GM19328 (cell line): Measurements from ENCODE around the gene FOXC2.

Experiments used
- ATAC-seq: cut with Tn5 transposase; IDR thresholded peaks from one replicate; pipeline ENCODE4 v1.9.1; 2021; ENCODE audit warnings: mild to moderate bottlenecking, moderate library complexity; ENCODE audit not compliant: unreplicated experiment

The FOXC2 gene

DNA sequence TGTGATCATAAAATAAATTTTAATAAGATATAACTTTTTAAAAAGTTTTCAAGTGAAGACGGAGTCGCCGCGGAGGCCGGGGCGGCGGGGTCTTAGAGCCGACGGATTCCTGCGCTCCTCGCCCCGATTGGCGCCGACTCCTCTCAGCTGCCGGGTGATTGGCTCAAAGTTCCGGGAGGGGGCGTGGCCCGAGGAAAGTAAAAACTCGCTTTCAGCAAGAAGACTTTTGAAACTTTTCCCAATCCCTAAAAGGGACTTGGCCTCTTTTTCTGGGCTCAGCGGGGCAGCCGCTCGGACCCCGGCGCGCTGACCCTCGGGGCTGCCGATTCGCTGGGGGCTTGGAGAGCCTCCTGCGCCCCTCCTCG lies at the start of gene FOXC2:
Gene FOXC2 (plus strand): TSS at position 229 of the 365 bp plus-strand sequence. CDS start 507 bp downstream, outside the sequence.
- ATAC-seq, result no peak

DNA sequence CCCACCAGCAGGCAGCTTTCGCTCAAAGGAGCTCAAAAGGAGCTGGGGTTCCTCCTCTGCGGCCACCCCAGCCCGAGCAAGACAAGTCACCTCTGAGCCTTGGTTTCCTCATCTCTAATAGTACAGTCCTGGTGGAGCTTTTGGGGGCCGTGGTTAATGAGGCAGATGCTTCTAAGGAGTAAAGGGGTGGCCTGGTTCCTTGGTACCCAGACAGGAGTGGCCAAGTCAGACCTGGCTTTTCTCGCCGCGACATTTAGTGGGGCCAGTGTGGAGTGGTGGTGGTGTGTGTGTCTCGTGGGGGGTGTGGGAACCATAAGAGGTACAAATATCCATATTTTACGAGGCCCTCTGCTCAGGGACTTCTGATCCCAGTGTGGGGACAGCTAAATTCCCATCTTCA lies 49.6 kb upstream of the FOXC2 start:
- no peak for ATAC-seq

DNA sequence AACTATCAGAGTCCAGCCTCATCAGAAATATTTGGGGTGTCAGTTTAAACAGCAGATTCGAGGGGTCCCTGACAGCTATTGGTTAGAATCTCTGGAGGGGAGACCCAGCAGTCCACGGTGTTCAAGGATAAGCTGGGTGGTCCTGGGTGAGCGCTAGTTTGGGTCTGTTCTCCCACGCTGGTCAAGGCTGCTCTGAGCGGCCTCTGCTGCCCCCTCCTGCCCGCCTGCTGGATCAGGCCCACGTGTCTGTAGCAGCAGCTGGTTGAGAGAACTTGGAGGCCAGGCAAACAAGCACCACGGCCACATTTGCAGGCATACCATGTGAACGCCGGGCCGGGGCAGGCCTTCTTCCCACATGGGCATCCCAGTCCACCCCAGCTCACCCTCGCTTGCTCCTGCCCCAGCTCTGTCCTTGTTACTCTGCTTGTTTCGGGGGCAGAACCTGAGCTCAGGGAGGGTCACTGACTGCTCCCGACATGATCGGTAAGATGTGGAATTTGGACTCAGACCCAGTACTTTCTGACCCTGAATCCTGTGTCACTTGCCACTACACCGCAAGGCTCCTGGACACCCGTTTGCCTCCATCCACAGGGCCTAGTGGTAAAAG lies 48.9 kb upstream of the FOXC2 start:
- no peak for ATAC-seq

DNA sequence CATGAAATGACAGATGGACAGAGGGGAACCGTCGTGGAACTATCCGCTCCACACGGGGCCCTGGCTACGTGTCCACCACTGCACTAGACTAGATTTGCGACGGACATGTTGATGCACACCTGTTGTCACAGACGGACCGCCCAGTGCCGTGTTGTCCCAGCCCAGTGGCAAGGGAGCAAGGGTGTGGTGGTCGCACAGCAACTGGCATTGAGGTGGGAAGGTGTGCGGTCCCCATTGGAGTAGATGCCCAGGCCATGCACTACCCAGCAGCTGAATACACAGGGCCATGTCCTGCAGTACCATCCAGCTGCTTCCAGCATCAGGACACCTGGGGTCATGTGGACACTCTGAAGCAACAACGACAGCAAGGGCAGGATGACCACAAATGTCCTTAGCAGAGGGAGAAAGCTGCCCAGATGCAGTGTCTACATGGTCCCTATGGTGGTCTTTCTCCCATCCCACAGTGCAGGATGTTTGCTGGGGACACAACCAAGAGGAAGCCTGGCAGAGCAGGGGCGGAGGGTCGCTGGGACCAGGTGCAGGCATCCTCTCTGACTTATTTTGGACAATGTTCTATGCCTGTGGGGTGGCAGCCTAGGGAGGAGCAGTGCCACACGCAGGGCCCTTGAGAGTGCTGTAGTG lies 47.5 kb upstream of the FOXC2 start:
- no peak for ATAC-seq

DNA sequence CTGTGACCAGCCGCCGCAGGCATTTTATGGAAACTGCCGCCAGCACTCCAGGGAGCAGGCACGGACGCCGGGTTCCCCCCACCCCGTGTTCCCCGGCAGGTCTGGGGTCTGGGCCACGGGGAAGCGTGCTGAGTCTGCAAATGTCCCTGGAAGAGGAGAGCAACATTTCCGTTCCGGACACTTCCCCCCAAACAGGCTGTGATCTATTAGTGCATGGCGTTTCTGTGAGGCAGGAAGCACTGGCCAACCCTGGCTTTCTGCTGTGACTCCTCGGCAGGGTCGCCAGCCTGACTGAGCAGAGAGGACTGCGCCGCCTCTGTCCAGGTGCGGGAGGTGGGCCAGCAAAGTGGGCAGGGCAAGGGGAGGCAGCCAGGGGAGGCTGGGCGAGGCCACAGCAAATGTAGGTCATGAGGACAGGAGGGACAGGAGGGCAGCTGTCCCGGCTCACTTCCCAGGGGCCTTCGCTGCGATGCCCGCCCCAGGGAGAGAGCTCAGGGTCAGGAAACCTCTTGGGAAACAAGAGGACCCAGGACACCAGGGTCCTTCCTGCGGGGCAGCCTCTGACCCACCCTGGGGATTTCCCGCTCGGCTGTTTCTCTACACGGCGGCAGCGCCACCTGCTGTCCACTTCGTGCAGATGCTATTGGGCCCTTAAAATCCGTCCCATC lies 46.8 kb upstream of the FOXC2 start:
- no peak for ATAC-seq

DNA sequence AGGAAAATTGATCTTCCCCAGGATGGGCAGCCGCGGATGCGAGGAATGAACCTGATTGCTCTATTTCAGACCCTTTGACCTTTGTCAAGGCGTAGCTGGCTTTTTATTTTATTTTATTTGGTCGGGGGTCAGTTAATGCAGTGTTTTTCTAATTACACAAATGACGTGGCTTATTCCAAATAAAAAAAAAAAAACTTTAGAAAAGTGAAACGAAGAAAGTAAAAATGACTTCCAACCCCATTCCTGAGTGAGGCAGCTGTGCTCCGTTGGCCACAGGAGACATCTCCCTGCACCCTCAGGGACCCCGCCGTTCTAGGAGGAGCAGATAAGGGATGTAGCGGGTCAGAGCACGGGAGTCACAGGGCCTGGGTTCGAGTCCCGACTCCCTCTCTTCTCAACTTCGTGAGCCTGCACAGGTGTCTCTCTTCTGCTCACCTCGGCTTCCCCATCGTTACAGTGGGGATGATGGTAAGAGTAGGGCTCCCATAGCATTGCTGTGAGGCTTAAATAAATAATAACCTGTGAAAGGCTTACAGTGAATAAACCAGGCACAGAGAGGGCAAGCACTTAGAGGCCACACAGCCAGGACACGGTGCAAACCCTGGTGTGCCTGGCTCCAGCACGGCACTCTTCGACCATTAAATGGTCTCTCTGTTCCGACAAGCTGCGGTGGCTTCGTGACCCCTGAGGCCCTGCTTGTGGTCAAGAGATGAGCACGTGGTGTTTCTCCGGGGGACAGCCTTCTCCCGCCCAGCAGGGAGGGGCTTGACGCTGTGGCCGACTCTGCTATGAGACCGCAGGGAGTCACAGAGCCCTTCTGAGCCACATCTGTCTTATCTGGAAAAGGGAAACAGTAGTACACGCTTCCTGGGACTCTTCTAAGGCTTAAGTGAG lies 46.1 kb upstream of the FOXC2 start:
- ATAC-seq, result no peak

DNA sequence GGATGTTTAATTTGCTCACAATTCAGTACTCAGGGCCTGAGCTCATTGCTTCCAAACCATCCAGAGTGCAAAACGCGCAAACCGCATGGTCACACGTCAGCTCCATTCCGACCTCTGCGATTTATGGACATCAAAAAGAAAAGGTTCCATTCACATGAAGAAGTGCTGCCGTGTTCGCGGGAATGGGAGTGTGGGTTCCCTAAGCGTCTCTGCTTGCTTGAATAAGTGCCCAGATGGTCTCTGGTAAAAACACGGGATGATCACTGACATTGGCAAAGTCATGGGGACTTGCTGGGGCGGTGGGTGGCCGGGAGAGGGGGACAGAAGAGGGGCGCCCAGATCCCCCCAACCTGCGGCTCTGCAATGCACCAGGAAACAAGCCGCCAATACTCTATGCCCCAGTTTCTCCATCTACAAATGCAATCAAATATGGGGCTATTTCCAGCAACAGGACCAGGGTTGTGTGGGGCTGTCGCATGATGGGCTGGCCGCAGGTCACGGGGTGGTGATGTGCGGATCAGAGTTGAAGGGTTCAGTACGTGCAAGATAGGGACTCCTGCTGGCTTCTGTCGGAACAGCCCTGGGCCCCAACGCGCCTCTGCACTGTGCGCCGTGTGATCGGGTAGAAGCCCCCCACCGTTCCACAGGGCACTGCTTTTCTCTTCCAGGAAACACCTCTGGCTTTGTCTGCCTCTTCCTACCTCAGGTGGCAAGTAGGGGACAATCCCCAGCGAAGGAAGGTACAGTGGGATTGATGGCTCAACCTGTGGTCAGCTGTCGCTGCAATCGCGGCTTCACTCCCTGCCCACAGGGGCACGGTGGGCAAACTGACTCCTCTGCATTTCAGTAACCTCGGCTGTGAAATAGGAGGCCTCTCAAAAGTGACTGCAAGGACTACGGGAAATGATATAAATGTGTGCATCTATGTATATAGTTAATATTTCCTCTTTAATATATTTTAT lies 45.1 kb upstream of the FOXC2 start:
- ATAC-seq, result no peak

DNA sequence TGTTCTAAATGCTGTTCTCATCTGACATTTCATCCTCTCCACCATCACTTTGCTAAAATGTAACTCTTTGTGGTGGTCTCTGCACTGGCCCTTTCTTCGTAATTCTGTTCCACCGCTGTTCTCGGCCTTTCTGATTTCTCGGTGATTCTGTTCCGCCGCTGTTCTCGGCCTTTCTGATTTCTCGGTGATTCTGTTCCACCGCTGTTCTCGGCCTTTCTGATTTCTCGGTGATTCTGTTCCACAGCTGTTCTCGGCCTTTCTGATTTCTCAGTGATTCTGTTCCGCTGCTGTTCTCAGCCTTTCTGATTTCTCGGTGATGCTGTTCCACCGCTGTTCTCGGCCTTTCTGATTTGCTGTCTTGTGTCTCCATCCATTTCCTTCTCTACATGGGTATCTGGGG lies 44.0 kb upstream of the FOXC2 start:
- no peak for ATAC-seq

DNA sequence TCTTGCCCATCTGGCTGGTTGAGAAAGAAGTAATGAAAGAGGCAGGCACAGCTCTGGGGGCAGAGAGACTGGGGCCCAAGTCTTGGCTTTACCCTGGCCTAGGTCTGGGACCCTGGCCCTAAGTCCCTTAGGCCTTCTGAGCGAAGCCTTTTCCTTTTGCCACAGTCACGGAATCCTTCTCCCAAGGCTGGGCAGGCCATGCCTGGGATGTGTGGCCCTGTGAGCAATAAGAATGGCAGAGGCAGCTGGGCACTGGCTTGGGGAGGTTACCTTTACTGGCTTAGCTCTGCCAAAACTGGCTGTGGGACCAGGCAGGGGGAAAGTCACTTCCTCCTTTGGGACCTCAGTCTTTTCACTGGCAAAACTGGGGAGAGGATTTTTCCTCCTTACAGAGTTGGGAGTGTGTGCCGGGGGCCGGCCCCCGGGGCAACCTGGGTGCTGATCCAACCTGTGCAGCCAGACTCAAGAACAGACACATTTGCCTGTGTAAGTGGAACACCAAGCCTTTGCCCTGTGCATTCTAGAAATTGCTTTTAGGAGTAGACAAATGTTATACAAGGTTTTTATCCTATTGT lies 43.4 kb upstream of the FOXC2 start:
- no peak for ATAC-seq

DNA sequence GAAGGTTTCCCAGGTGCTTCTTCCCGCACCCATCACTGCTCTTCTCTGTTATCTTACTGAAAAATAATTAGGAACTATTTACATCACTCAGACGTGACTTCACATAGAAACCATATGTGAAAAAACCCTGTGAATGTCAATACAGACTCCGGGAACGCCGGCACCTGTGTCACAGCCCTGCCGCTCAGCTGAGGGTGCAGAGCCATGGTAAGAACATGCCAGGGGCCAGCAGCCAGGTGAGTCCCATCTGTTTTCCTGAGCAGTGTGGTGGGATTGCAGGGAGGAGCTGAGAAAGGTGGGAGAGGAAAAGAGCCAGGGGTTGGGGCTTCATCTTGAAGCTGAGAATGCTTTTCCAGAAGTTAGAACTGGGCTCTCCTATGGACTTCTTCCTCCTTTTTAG lies 42.6 kb upstream of the FOXC2 start:
- ATAC-seq, result no peak

DNA sequence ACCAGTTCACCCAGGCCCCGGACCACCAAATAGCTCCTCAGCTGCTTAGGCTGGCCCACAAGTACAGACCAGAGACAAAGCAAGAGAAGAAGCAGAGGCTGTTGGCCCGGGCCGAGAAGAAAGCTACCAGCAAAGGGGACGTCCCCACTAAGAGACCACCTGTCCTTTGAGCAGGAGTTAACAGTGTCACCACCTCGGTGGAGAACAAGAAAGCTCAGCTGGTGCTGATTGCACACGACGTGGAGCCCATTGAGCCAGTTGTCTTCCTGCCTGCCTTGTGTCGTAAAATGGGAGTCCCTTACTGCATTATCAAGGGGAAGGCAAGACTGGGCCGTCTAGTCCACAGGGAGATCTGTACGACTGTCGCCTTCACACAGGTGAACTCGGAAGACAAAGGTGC lies 40.9 kb upstream of the FOXC2 start:
- no peak for ATAC-seq

DNA sequence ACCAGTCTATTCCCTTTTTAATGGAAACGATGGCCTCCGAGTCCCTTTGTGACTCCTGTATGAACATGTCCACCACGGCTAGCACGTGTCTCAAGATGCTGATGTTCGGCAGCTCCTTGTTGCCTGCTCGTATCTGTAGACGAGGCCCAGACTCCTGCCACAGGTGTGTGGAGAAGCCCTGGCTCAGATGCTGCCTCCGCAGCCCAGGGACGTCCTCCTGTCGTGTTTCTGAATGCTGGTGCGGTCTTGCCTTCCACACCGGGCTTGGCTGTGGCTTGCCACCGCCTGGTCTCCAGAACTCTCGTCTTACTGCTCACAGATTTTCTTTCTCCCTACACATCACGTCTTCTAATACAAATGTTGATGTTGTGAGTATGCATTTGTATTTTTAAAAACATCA lies 39.3 kb upstream of the FOXC2 start:
- no peak for ATAC-seq

DNA sequence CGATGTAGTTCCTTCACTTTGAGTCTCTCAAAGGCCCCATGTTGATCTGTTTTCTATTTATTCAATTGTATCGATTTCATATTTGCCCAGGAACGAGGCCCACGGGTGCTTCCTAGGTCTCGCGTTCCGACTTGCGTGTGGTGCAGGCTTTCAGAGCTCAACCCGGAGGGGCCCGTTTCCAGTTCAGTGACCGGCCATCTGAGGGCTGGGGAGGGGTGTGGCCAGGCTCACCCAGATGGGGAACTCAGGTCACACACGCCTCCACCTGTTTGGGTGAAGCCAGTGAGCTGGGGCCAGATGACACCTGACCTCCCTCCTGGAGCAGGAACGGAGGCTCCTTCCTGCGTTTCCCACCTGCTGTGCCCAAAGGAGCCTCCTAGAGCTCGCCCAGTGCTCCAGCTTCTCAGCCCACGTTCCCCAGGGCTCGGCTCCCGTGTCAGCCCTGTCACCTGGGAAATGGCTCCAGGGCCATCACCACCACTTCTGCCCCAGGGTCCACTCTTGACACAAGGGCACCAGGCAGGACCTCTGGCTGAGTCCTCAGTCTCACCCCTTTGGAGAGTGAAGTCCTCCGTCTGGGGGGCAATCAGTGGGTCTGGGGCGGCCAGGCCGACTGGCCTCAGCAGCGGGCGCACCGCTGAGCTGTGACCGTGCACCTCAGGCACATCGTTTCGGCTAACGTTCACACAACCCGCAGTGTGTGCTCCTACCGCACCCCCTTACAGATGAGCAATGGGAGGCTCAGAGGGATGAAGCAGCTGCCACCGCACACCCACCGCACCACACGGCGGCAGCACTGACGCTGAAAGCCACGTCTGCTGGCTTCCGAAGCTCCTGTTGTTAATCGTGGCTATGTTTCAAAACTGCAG lies 38.3 kb upstream of the FOXC2 start:
- ATAC-seq, result no peak

DNA sequence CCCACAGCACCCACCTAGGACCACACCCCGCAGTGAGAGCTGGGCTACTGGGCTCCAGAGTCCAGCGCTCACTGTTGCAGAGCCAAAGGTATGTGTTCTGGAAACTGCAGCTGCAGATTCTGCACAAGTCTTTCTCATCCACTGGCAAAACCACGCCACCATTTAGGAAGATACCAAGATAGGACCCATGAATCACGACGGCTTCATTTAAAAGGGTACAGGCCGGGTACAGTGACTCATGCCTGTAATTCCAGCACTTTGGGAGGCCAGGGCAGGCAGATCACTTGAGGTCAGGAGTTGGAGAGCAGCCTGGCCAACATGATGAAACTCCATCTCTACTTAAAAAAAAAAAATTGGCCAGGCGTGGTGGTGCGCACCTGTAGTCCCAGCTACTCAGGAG lies 37.5 kb upstream of the FOXC2 start:
- ATAC-seq, result no peak

DNA sequence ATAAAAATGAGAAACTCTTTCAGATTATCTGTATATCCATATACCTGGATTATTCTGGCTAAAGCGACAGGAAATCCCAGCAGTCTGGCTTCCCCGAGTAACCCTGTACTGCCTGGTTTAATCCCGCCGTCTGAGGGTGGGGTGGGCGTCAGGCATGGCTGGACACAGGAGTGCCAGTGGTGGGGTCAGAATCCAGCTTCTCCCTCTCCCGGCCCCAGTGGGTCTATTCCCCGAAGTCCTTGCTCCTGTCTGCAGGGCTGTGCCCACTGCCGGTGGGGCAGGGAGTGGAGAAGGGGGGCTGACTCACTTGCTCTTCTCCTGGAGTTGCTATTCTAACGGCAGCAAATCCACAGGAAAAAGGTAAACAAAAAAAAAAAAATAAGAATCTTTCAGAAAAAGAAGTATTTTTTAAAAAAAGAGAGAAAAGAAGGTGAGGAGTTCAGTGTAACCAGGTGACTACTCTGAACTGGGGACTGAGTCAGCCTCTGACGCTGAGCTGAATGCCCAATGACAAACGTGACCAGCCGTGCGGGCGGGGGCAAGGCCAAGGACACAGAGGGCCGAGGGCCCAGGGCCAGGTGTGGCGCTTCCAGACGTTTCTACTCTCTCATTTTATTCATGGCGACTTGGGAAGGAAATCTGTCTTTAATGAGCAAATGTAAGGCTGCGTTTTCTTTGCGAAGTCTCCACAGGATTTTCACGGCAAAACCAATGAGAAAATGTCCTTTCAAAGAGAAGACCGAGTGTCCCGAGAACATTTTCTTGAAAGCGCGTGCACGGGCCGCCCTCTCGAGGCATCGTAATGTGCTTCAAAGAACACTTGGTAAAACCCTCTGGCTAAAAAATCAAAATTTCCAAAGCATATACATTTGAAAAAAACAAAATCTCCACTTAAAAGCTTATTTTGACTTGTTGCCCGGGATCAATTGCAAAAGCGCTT lies 36.1 kb upstream of the FOXC2 start:
- ATAC-seq, result no peak

DNA sequence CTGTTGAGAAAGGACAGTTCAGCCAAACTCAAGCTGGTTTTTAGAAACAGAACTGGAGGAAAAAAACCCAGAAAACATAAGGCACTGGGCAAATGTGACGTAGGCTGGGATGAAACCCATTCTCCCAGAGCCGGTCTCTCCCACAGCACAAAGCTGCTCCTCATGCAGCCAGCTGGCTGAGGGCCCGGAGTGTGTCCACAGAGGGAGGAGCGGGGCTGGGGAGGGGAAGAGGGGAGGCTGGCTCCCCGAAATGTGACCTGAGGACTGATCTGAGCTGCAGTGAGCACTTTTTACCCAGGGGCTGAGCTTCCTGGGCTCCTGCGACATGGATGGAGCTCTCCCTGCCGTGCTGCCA lies 35.5 kb upstream of the FOXC2 start:
- no peak for ATAC-seq

DNA sequence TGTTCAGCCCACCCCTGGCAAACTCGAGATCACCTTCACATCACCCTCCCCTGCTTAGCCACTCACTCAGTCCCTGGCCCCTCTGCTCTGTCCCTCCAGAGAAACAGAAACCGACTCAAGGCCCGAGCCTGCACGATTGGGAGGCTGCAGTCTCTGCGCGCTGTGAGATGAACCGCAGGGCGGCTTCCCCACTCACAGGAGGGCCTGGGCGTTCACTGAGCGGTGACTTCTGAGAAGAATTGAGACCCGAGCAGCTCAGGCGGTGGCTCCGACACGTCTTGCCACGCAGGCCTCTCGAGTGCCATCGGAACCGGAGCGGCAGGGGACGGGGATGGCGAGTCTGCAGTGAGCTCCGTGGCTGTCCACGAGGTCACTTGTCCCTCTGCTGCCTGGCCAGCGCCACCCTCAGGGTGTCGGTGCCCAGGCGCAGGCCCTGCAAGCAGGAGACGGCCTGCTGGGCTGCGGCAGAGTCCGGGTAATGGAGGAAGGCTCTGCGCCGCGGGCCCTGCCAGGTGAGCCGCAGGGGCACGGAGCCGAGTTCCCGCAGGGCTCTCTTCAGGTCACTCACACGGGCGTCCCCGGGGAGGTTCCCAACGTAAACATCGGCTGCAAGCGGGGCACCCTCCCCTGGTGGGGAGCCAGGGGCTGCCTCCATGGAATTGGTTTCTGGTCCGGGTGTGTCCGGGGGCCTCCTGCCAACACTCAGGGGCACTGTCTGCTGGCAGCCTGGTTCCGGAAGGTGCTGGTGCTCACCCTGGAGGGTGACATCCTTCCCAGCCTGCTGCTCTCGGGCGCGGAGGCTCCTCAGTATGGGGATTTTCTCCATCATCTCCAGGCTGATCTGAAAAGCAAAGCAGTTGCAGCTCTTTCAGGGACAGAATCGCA lies 34.7 kb upstream of the FOXC2 start:
- ATAC-seq, result no peak
